H4 (cell line): ENCODE measurements around the gene ANKUB1. TPM values are rescaled to one million over a fixed set of nuclear protein-coding genes. Genes with fewer than 3 reads are reported as not detected.
"Not testable (repeated sequence)": the region's sequence is repeated elsewhere in the genome, so short reads cannot be mapped to it uniquely, and the experiment has no call there.

Experiments
- DNase-seq: peaks from one replicate; pipeline ENCODE4 v3.0.0-alpha.2; 2015; ENCODE audit warnings: low spot score
- total RNA-seq: library from RNA; depleted of rRNA; stranded (reverse); fragments of >200 nt; shearing (Covaris generic); gene quantifications from 2 replicates; pipeline ENCODE4 v1.2.3, GENCODE V29; 2014; rRNA removed

Gene ANKUB1
- total RNA-seq, result not detected in 2 replicates

GRCh38 chr3:149792452-149793270 lies at the start of gene ANKUB1:
Gene ANKUB1, minus strand, starts transcription at chr3:149792554. Its CDS starts 188 bp downstream, at chr3:149792366.
- DNase-seq, result no peak

GRCh38 chr3:149839896-149840295 lies 47.5 kb upstream of the ANKUB1 start:
- no peak for DNase-seq

DNA sequence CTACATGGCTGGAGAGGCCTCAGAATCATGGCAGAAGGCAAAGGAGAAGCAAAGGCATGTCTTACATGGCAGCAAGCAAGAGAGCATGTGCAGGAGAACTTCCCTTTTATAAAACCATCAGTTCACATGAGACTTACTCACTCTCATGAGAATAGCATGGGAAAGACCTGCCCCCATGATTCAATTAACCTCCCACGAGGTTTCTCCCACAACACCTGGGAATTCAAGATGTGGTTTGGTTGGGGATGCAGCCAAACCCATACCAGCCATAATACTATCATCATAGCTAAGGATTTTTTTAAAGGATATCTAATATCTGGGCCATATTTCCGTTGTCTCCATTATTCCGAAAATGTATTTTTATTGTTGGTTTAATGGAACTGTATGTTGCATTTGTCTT lies 47.1 kb upstream of the ANKUB1 start:
- not testable (repeated sequence) for DNase-seq

- not testable (repeated sequence) for DNase-seq
Measured at GRCh38 chr3:149838491-149838890, 46.1 kb upstream of the ANKUB1 start.

DNA sequence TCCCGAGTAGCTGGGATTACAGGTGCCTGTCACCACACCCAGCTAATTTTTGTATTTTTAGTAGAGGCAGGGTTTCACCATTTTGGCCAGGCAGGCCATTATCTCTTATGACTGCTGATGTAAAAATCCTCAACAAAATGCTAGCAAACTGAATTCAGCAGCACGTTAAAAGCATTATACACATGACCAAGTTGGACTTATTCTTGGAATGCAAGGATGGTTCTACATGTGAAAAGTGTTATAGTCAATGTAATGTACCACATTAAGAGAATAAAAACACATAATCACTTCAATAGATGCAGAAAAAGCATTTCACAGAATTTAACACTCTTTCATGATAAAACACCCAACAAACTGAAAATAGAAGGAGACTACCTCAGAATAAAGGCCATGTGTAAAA lies 40.9 kb upstream of the ANKUB1 start:
- no peak for DNase-seq

GRCh38 chr3:149832086-149832485 lies 39.7 kb upstream of the ANKUB1 start:
- DNase-seq, result no peak

GRCh38 chr3:149831321-149831720 lies 39.0 kb upstream of the ANKUB1 start:
- no peak for DNase-seq

GRCh38 chr3:149830902-149831301 lies 38.5 kb upstream of the ANKUB1 start:
- DNase-seq, result no peak

- DNase-seq, result not testable (repeated sequence)
Measured at GRCh38 chr3:149829631-149830030, 37.3 kb upstream of the ANKUB1 start.

GRCh38 chr3:149828390-149828789 lies 36.0 kb upstream of the ANKUB1 start:
- DNase-seq, result no peak

- no peak for DNase-seq
Measured at GRCh38 chr3:149826636-149827035, 34.3 kb upstream of the ANKUB1 start.

GRCh38 chr3:149820183-149820582 lies 27.8 kb upstream of the ANKUB1 start:
- no peak for DNase-seq

- DNase-seq, result no peak
Measured at GRCh38 chr3:149819432-149819831, 27.1 kb upstream of the ANKUB1 start.

DNA sequence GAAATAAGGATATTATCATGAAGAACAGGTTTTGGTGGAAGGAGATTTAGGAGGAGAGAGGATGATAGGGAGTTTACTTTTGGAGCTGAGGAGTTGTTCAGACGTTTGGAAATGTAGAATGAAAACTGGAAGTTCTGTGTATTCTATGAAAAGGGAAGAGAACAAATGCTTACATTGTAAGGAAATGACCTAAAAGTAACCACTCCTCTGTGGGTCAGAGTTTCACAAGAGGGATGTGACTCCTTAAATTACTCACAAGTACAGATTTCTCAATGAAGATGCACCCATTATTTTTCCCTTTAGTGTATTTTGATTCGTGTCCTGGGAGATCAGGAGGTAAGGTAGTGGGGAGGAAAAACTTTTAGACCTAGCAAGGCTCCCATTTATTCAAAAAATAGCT lies 24.6 kb upstream of the ANKUB1 start:
- no peak for DNase-seq

- no peak for DNase-seq
Measured at GRCh38 chr3:149816311-149816710, 24.0 kb upstream of the ANKUB1 start.

DNA sequence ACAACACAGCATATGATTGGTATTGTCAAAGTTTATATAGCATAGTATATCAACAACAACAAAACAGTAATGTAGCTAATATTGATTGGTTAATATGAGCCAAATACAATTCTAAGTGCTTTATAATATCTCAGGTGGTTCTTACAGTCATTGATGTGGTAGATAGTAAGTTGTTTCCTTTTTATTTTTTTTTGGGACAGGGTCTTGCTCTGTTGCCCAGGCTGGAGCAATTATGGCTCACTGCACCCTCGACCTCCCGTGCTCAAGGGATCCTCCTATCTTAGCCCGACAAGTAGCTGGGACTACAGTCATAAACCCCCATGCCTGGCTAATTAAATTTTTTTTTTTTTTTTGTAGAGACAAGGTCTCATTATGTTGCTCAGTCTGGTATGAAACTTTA lies 23.4 kb upstream of the ANKUB1 start:
- no peak for DNase-seq

- no peak for DNase-seq
Measured at GRCh38 chr3:149815321-149815720, 23.0 kb upstream of the ANKUB1 start.

- DNase-seq, result peak; percentile 13
Measured at GRCh38 chr3:149813367-149814281, 21.3 kb upstream of the ANKUB1 start.

GRCh38 chr3:149812606-149813366 lies 20.4 kb upstream of the ANKUB1 start, which contains the start of gene RNF13:
Gene RNF13, plus strand, starts transcription at chr3:149813215. Its CDS starts 32,812 bp downstream, at chr3:149846027.
- peak; percentile 94 for DNase-seq

GRCh38 chr3:149812165-149812605 lies 19.8 kb upstream of the ANKUB1 start:
- DNase-seq, result no peak

GRCh38 chr3:149810846-149811245 lies 18.5 kb upstream of the ANKUB1 start:
- no peak for DNase-seq

DNA sequence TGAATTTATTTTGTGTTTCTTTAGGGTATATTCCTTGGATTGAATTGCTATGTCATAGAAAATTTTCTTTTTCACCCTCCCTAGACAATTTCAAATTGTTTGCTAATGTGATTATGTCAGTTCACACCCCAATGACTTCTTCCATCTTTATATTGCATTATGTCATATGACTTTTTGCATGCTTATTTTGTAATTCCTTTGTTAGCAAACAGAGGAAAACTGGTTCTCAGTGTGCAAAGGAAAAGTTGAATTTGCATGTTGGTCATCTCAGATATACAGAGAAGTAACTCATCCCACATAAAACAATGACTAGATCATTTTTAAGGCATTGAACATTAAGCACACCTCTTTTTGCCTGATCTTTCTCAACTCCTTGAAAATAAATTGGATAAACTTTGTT lies 17.3 kb upstream of the ANKUB1 start:
- DNase-seq, result no peak
